HUDEP-2 (cell line): ENCODE results near the gene CCL19.

Experiments used
- DNase-seq, 76 experiments: peaks; one replicate each; lab custom pipeline; 2025; ENCODE audit not compliant: unreplicated experiment in 76 of 76; lab: John Stamatoyannopoulos, UW

Gene CCL19

DNA sequence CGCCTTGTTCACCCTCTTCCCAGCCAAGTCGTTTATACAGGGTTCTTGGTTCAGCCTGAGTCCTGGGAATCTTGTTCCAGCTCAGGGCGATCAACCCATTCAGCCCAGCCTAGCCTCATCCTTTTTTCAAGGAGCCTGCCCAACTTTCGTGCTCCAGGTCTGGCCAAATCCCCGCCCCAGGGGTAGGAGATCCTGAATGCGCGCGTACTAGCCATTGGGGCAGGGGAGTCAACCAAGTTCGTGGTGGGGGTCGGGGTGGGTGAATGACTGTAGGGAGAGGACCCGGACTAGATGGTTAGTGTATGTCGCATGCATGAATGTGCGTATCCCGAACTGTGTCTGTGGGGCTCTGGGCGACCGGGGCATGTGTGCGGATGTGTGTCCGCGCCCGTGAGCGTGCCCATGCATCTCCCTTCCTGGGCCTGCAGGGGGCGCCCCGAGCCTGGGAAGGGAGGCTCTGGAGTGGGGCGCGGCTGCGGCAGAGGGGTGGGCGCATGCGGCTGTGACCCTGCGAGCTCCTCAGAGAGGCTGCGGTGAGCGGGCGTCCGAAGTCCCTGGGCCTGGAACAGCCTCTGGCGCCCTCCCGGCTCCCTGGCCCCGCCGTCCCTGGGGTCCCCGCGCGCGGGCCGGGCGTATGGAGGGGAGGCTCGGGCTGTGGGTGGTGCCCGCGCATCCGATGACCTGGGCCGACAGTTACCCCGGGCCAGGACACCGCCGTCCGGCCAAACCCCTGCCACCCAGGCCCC is 10.1 kb upstream of the CCL19 start:
- peak in 52 of 76 experiments; percentile 1 to 60 (median 34) for DNase-seq

DNA sequence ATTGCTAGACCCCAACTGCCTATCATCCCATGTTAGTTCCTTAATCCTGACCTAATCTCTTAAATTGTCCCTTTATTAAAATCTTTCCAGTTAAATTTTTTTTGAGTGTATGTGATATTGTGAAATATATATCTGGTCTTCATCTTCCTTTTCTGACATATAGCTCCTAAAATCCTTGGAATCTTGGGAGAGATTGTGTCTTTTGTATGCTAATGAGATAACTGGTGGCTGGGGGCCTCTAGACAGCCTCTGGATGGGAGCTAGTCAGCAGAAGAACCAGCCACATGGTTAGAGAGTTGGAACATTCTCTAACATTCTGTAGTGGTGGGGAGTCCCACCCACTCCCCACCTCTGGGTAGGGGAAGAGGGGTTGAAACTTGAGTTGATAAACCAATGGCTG is 3.7 kb upstream of the CCL19 start:
- DNase-seq, result no peak

DNA sequence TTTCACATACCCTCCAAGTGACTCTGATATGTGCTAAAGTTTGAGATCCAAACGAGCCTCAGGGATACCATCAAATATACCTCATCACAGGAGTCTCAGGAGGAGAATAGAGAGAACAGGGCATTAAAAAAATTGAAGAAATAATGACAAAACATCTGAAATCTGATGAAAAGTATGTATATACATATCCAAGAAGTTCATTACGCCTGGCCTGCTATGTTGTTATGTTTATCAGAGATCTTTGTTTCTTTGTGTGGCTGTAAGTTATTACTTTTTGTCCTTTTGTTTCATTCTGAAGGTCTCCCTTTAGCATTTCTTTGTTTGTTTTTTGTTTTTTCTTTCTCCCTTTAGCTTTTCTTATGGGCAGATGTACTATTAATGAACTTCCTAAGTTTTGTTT is 2.5 kb upstream of the CCL19 start:
- no peak for DNase-seq

DNA sequence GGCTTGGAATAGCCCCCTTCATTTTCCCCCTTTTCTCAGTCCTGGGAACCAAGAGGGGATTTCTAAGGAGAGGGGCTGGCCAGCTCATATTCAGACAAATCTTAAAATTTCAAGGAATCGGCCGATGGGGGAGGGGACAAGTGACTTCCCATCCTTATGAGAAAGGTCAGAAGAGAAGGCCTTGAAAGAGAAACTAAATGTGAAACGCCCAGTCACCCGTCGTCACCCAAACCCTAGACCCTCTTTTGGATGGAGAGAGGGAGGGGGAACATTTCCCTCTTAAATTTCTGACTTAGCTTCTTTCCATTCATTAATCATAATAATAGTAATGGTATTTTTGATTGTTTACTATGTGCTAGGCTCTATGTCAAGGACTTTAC is 850 bp upstream of the CCL19 start:
- DNase-seq, result no peak

- DNase-seq, result no peak
Observed at GRCh38 chr9:34689512-34689911, 1.6 kb downstream of the CCL19 start.

GRCh38 chr9:34689116-34689470 is 2.0 kb downstream of the CCL19 start:
- DNase-seq, result no peak

GRCh38 chr9:34688329-34689115 is 2.6 kb downstream of the CCL19 start:
- DNase-seq, result no peak

- DNase-seq, result no peak
Observed at GRCh38 chr9:34687276-34688030, 3.6 kb downstream of the CCL19 start.

- no peak for DNase-seq
Observed at GRCh38 chr9:34686732-34687131, 4.3 kb downstream of the CCL19 start.

GRCh38 chr9:34686231-34686630 is 4.8 kb downstream of the CCL19 start:
- no peak for DNase-seq

DNA sequence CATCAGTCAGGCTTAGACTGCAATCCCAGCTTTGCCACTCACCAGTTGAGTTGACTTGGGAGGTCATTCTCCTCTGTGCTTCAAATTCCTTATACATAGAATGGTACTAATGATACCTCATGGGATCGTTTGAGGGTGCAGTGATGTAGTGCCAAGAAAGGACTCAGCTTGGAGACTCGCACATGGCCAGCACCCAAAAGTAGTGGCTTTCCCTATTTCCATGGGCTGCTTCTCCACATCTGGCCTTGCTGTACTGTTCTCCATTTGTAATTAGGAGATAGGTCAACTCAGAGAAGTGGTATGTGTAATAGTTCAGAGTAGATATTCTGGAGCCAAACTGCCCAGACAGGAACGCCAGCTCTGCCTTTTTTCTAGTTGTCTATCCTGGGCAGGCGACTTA is 5.5 kb downstream of the CCL19 start:
- DNase-seq, result no peak

DNA sequence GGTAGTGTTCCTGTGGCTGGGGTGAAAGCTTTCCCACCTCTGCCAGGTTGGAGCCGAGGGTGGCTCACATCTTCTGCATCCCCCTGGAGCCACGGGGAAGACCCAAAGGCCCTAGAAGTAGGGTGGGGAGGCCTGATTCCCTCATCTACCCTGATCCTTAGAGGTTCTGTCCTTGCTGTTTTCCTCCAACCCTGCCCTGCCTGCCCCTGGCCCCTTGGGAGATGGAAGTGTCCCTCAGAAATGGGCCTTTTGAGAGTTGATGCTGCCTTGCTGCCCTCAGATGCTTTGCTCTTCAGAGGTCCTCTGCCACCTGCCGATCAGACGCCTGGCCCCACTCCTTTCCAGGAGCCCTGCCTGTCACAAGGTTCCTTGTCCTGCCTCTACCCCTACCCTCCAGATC is 6.3 kb downstream of the CCL19 start:
- DNase-seq, result no peak

DNA sequence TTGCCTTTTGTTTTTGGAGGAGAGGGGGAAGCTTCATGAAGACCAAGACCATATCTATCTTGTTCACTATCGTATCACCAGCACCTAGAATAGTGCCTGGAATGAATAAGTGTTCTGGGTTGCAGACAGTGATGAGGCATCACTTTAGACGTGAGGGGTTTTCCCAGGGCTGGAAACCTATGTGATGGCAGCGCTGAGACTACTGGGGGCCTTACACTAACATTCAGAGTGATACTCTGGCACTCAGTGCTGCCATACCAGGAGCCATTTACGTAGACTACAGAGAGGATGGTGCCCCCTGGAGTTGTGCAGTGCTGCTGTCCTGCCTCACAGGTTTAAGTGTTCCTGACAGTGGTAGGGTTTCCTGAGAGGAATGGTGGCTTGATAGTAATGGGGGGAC is 6.9 kb downstream of the CCL19 start:
- no peak for DNase-seq

DNA sequence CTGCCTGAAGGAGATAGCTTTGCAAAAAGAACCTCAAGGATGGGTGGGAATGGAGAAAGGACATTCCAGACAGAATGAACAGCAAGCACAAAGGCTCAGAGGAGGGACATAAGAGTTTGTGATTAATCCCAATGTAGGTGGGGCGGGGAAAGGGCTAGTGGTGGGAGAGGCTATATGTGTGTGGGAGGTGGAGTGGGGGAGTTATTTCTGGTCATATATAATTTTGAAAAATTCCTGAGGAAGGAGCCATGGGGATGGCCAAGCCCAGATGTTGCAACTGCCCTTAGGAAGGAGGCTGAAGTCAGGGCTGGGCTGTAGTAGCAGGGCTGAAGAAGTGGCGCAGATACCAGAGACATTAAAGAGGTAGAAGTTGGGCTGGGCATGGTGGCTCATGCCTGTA is 15.2 kb downstream of the CCL19 start:
- DNase-seq, result no peak

GRCh38 chr9:34675048-34675714 is 15.9 kb downstream of the CCL19 start:
- DNase-seq, result peak in 69 of 76 experiments; percentile 14 to 81 (median 63)

- DNase-seq, result no peak
Observed at GRCh38 chr9:34674440-34674839, 16.6 kb downstream of the CCL19 start.

DNA sequence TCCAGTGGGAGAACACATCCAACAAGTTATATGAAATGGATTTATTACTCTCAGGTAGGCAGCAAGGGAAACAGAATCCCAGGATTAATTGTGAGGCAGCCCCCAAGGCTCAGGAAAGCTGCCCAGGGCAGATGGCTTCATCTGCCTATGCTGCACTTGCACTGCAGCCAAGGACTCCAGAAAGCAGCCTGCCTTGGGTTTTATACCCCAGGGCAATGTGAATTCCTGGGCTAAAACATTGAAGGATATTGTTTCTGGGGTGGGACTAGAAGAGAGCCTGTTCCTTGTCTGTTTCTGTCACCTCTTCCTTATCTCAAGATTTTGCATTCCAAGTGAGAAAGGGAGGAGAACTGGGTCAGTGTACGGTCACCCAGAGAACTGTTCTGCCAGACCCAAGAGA is 19.8 kb downstream of the CCL19 start:
- no peak for DNase-seq

- DNase-seq, result no peak
Observed at GRCh38 chr9:34669809-34670562, 21.1 kb downstream of the CCL19 start.

DNA sequence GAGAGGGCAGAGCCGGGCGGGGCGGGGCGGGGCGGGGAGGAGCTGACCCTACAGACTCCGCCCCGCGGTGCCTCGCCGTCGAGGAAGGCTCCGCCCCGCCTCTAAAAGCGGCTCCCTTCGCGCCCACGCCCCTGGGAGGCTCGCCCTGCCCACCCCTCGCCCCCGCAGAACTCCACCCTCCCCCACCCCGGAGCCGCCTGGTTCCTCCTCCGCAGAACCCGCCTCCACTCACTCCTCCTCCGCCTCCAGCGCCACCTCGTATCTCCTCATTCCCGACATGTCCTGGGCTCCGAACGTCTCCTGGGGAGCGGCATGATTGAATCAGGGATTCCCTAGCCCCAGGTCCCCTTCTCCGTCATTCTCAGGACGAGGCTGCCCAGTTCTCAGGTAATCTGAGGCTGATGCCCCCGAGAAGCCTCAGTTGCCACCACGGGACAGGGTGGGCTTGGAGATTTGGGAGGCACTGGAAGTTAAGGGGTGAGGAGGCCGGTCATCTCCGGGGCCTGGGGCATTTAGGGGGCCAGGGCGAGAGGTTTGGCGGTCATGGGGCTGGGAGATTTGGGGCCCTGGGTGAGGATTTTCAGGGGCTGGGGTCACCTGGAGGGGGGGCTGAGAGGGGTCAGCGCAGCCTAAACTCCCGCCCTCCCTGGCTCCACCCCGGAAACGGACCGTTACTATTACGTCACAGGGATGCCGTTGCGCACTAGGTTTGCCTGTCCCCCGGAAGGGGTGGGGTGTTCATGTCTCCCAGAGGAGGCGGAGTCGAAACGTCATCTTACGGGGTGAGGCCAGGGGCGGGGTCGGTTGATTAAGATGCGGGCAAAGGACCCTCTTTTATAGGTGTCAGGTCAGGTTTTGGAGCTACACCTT is 25.5 kb downstream of the CCL19 start:
- peak in 75 of 76 experiments; percentile 48 to 96 (median 90) for DNase-seq

DNA sequence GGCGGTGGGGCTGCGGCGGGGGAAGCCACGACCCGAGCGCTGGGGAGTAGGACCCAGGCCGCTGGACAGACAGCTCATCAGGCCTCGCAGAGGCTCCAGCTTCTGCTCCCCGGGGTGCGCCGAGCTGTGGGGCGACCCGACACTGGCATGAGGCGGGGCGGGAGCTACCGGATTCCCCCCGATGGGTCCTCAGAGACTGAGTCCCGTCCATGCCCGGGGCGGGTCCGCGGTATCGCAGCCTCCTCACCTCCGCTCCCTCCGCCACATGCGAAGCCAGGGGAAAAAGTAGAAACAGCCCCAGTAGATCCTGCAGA is 26.1 kb downstream of the CCL19 start:
- peak in 1 of 76 experiments; percentile 92 for DNase-seq
